Activated T-cell treated with anti-CD3 and anti-CD28 coated beads for 48 hours (primary cell): ENCODE data around the gene ABCA1.
"Not testable (repeated sequence)": the region's sequence is repeated elsewhere in the genome, so short reads cannot be mapped to it uniquely, and the experiment has no call there.

ENCODE experiments used
- DNase-seq: peaks from one replicate; pipeline ENCODE4 v3.0.0-alpha.2; 2020; ENCODE audit warnings: low read depth

Gene ABCA1

DNA sequence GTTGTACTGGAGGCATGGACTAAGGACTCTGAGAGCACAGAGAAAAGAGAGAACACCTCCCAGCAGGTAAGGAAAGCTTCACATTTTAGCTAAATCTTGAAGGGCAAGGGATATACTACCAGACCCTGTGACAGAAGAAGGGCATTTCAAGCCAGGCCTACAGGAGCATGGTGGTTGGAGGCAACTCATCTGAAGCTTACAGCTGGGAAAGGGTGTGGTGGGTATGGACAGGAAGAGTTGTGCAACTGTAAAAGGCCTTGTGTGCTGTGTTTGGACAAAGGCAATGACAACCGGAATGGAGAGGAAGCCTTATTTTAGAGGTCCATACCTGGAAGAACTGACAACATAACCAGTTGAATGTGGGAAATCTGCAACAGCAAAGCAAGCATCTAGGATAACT, 132.9 kb downstream of the ABCA1 start:
- DNase-seq = no peak

DNA sequence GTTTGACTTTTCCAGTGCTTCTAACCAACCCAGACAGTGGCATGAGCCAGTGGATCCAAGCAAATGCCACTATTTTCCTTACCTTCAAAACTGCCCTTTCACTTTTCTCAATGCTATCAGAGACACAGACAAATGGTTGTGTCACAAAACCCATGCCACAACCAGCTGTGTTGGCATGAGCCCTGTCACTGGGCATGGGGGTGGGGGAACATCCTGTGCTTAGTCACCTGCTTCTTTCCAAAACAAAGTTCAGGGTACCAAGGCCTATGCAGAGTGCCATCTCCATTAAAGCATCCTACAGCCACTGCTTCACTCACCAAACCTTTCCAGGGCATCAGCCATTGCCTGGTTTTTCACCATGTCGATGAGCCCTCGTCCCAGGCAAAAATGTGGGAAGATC, 133.9 kb downstream of the ABCA1 start:
- no peak for DNase-seq

DNA sequence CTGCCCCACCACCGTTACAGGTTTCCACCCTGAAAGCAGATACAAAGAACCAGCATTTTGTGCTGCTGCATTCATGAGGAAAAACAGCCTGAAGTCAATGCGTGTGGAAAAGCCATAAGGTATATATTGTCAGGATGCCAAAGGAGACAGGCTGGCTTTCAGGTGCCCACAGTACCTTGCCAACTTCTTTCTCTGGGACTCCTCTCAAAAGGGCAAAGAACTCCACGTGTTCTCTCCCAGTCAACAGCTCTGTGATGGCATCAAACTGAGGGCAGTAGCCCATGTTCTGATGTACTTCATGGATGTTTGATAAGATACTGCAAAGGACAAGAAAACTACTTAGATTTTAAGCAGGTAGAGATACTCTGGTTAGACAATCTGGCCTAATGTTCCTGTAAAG, 139.7 kb downstream of the ABCA1 start:
- no peak for DNase-seq

DNA sequence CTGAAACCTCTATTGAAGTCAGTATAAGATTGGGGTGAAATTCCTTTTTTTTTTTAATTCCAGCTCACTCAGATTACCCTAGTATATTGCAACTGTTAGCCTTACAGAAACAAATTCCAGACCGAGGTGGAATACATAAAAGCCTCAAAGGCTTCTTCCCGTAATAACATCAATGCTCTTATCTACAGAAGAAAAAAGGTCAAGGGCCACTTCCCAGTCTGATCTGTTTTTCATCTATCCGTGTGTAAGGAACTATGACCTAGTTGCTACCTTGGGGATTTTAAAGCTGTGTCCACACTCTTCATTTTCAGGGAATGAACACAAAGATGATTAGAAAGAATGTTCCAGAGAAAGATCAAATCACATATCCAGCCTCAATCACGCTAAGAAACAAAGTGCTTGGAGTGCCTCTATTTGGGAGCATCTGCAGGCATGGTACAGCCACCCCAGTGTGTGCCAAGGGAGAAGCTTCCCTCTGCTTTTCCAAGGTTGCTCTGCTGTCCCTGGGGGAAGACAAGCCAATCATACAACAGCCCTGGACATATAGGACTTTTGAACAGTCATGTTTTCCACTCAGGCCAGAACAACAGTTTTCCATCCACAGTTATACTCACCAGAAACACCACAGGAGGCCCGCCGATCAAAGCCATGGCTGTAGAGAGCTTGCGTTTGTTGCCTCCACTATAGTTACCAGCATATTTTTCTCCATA, 140.5 kb downstream of the ABCA1 start:
- DNase-seq = no peak

DNA sequence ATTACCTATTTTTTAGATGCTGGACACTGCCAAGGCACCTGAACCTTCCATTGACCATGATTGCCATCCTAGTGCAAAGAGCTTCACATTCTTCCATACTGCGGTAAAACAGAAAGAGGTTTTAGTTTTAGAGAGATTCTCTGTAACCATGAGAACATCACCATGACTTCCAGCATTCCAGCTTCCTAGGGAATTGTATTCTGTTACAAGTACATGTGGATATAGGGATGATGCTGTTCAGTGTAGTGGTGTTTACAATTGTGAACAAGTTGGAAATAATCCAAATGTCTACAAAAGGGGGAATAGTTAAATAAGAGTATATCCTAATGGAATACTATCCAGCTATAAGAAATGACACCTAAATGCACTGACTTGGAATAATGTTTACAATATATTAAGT, 141.7 kb downstream of the ABCA1 start:
- no peak for DNase-seq

DNA sequence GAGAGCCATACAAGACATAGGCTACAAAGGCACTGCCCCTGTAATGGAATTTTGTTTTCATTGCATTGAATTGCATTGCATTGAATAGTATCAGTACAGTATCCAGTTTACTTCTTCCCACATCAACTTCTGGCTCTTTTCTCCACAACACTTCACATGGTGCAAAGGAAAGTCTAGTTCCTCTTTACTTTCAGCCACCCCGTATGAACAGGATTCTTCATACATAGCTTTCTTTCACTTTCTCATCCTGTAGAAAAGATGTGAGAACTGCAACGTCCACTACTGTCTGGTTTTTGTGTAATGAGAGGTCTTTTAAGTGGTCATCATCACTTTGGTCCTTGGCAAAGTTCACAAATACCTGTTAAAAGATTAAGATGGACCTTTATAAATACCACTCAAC, 143.9 kb downstream of the ABCA1 start:
- DNase-seq = no peak

DNA sequence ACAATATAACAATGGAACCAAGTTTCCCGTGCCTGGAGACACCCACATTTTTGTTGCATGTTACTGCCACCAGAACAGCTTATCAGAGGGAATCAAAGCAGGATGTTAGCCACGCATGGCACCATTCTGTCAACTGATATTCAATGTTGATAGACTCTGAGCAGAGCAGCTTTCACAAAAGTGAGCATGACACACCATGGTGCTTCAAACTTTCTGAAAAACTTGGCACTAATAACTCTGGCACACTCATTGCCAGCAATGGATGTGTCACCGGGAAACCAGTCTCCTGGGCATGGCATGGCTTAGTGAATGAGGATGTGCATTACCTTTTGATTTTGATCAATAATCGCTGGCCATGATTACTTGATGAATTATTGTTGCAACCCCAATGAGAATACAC, 144.4 kb downstream of the ABCA1 start:
- DNase-seq = no peak

DNA sequence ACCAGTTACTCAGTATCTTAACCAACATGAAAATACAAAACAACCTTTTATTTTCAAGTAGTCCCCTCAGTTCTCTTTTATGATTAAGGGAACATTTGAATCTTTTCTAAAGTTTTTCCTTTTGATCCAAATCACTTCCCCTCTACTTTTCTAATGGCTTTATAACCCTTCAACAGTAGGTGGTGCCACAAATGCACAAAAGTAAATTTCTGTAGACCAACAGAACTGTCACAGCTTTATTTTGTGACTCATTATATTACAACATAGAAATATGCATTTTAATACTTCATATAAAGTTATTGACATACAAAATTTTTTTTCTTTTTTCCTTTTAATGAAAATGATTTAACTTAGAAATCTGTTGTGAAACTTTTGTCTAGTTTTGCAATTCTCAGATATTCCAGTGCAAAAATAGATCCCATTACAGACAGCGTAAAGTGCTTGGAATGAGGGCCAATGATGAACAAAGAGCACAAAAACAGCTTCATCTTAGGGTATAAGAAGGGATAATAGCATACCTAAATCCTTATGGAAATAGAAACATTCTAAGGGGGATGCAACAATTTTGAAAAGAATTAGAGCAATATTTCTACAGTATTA, 147.1 kb downstream of the ABCA1 start:
- DNase-seq = no peak

DNA sequence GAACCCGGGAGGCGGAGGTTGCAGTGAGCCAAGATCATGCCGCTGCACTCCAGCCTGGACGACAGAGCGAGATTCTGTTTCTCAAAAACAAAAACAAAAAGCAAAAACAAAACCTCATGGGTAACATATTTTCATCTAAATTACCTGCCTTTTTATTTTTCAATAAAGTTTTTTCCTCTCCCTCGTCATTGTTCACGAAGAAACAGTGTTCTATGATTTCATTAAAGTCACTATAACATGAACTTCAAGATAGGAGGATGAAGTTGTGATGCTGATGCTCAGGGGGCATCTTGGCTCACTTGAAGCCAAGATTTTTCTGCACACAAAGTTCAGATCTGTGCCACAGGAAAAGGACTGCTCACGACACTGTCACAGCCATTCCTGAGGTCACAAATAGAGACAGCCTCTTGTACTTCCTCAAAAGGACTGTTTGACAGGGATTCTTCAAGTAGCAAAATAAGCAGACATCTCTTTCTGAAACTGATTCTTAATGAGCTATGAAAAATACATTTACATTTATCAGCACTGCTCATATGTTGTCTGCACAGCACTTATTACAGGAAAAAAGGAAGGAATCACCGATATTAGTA, 147.9 kb downstream of the ABCA1 start:
- DNase-seq = no peak

DNA sequence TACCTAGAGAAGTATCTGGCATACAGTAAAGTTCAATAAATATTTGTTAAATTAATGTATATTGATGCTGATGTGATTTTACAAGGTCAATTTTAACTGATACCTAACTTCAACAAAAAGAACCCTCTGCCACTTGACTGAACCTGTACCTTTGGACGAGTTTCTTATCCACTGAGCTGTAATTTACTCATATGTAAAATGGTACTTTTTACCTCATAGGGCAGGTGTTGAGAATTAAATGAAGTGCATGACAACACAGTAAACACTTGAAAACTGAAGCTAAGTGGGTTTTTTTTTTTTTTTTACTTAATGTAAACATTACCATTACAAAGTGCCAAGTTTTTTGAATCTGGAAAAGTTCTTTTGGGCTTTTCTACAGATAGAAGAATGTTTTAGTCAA, 148.6 kb downstream of the ABCA1 start:
- DNase-seq = no peak

DNA sequence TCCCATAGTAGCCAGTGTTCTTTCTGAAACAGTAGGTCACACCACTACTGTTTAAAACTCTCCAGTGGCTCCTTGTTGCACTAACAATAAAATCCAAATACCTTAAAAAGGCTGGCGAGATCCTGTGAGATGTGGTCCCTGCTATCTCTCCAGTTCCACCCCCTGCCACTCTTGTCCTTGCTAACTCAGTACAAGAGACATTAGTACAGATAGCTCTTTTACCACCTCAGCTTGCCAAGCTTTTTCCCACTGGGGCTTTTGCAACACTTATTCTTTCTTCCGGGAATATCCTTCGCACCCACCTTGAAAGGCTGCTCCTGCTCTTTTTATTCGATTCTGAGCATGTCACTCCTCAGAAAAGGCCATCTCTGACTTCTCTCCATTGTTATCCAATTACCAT, 149.2 kb downstream of the ABCA1 start:
- no peak for DNase-seq

DNA sequence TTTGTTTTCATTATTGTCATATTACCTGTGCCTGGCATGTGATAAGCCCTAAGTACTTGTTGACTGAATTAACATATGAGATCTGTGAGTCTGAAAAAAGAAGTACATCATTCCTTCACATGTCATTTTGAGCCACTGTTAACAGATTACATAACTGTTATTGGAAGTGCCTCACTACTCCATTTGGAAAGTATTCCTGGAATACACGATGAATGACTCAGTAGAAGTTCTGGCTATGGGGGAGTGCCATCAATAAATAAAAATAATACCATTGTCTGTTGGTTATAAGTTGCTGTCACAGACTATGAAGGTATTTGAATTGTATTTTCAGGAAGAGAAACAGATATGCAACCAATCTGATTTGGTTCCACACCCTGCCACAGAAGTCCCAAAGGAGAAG, 151.2 kb downstream of the ABCA1 start:
- DNase-seq = no peak

DNA sequence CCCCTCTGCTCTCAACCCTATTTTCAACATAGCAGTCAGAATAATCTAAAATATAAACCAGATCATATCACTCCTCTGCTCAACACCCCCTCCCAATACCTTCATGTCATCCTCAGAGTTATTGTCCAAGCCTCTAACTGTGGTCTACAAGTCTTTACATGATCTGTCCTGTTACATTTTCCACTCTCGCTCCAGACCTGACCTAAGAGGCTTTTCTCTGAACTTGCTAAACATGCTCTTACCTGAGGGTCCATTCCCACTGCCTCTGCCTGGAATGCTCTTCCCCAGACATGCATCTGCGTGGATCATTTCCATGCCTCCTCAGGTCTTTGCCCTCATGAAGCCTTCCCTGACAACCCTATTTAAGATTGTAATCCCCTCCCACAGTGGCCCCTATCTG, 152.0 kb downstream of the ABCA1 start:
- DNase-seq = no peak

DNA sequence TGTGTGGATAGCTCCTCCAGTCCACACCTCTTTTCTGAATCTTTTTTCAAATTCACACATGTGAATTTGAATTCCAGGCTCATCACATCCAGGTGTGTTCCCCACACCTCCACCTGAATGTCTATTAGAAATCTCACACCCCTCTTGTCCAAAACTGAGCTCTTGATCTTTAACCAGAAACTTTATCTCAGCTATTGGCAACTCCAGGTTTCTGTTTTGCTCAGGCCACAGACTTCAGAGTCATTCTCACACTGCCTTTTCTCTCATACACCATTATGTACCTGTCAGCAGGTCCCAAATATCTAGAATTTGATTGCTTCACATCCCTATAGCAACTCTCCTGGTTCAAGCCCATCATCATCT, 152.4 kb downstream of the ABCA1 start:
- no peak for DNase-seq

DNA sequence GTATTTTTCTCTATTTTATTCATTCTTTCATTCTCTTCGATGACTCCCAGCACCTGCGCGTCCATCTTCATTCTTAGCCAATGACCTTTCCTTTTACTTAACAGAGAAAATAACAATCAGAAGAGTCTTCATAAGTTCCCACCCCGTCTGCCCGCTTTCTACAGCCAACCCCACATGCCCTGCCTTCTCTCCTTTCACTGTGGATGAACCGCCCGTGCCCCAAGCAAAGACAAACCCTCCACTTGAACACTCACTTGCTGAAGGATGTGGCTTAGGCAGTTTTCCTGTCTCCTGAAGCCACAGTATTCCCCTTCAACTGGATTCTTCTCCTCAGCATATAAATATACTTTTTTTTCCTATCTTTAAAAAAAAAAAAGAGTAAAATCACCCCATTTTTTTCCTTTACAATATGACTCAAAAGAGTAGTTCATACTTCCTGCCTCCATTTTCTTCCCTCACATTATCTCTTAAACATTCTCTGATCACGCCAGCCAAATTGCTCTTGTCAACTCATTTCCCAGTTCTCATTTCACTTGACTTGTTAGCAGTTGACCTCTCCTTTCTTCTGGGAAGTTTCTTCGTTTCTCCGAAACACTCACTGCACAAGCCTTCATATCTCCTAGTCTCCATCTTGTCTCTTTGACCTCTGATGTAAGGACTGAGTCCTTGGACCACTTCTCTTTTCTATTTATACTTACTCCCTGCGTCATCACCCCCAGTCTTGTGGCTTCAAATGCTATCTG, 153.0 kb downstream of the ABCA1 start:
- DNase-seq = no peak

DNA sequence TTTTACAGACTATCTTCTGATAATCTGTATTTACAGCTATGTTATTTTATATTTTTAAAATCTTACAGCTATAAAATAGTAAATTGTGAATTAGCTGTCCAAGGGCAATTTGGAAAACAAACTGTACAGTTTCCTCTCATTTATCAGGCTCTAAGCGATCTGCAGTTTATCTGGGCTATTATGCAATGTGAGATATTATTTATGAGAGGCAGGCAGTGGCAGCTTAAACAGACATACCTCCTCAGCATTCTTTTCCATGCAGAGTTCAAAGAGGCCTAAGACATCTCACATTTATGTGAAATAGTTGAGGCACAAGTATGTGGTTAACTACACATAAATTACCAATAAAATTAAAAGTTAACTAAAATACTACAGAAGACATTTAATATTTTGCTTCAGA, 153.8 kb downstream of the ABCA1 start:
- no peak for DNase-seq

DNA sequence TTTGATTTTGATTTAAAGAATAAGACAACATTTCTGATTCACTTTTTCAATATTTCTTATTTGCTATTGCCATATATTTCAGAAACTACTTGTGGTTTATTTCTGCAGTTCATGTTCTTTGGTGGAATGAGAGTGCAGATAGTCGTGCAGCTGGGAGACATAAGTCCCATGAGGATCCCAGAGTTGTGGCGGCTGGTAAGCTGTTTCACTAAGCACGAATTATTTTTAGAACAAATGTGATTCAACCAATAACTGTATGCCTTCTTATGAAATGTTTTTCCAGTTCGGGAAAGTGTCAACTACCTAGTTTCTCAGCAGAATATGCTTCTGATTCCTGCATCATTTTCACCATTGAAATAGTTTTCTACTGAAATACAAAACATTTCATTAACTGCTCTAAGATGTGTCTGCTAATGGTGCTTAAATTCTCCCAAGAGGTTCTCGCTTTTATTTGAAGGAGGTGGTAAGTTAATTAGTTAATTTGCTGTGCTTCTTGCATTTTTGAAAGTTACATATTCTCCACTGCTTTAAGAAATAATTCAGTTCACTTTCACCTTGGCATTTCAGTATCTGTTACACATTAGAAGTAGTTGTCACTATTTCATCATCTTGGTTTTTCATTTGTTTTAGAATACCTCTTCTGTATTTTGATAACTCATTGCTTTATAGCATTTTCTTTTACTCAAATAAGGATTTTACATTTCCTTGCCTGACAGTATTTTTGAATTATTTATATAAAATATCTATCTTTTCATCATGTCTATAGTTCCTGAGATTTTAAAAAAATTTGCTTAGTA, 155.0 kb downstream of the ABCA1 start:
- DNase-seq = no peak

DNA sequence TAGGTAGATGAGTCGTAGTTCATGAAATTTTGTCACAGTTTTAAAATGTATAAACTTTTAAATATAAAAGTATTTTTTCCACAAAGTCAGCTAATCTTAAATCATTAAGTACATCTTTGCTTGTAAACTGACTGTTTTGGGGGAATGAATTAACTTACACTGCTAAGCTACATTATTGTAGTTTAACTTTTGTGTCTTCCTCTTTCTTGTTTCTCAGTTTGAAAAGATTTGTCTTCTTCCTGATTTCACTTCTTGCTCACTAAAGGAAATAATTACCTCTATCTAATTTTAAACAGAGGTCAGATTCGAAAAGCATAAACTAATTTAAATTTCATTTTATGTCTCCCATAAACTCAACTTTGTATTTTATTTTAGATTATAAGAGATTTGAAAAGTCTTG, 158.3 kb downstream of the ABCA1 start:
- DNase-seq = no peak

DNA sequence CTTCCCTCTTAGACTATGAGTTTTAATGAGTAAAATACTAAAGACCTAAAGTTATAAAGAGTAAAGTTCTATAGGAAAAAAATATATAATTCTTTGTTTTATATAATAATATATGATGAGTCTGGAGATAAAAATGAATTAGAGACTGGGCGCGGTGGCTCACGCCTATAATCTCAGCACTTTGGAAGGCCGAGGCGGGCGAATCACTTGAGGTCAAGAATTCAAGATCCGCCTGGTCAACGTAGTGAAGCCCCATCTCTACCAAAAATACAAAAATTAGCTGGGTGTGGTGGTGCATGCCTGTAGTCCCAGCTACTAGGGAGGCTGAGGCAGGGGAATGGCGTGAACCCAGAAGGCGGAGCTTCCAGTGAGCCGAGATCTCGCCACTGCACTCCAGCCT, 158.9 kb downstream of the ABCA1 start:
- DNase-seq = not testable (repeated sequence)

DNA sequence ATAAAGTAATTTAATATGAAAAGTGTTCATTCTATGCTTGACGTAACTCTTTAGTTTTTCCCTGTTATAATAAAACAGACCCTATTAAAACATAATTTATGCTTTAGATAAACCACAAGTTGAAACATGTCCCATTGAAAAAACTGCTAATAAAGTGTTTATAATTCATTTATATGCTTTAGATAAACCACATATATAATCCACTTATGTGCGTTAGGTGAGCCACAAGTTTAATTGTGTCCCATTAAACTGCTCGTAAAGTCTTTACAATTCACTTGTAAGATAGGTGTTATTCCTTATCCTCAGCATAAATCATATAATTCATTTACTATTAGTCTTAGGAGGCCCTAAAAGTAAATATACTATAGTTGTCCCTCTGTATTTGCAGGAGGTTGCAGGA, 160.4 kb downstream of the ABCA1 start:
- no peak for DNase-seq

DNA sequence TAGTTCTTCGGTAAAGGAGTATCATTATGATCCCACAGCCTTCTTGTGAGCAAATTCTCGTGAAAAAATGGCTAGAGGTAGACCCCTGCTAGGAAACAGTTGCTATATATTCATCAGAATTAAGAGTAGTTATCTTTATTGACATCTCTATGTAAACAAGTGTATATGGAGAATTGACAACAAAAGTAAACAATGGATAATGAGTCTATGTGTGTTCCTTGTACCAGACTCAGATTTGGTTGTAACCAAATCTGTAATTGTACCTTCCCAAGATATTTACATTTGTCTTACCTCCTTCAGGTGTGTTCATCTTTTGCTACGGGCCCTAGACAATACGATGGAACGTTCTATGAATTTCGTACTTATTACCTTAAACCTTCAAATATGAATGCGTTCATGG, 161.9 kb downstream of the ABCA1 start:
- DNase-seq = no peak

DNA sequence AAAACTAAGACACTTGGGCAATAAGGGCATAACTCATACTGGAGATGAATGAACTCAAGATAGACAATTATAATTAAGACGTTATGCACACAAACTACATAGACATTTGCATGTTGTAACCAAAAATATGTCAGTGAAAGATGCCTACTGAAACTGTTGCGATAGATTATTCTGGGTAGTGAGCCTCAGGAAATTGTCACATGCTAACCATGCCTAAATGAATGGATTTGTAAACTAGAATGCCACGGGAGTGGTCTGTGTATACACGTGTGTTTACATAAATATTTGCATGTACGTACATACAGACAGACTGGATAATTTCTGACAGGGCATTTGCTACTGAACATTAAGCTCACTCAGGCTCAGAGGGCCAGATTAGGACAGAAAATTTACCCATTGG, 162.8 kb downstream of the ABCA1 start:
- no peak for DNase-seq
